ENCODE data around the gene NOTO.

Gene NOTO

DNA sequence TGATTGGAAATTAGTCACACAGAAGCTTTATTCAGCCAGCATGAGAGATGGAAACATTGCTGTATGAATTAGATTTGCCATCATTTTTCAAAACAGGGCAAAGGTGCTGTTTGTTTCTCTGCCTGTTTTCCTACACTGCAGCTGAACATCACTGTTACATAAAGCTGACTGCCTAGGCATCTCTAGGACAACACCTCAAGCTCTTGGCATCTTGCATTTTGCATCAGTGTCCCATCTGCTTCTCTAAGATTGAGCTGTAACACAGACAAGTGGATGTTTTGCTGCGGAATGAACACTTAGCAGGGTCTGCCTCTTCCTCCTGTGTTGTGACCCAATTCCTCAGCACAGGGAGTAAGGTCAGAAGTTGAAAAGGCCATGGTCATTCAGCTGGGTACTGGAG is 36.6 kb downstream of the NOTO start:
- POLR2A ChIA-PET (ENCODE audit: low non-redundant PET) = no interaction called here
- H3K27ac ChIP-seq = no peak overlapping the region
- no peak for DNase-seq (ENCODE audit: low spot score)
- CTCF ChIA-PET = interaction anchor here (1.0 to 1.3 kb wide), 2 partner anchors 21 to 62 kb away, joined by 4 read pairs; no protein-coding TSS in a partner anchor
- TF ChIP-seq, protein P1, sequence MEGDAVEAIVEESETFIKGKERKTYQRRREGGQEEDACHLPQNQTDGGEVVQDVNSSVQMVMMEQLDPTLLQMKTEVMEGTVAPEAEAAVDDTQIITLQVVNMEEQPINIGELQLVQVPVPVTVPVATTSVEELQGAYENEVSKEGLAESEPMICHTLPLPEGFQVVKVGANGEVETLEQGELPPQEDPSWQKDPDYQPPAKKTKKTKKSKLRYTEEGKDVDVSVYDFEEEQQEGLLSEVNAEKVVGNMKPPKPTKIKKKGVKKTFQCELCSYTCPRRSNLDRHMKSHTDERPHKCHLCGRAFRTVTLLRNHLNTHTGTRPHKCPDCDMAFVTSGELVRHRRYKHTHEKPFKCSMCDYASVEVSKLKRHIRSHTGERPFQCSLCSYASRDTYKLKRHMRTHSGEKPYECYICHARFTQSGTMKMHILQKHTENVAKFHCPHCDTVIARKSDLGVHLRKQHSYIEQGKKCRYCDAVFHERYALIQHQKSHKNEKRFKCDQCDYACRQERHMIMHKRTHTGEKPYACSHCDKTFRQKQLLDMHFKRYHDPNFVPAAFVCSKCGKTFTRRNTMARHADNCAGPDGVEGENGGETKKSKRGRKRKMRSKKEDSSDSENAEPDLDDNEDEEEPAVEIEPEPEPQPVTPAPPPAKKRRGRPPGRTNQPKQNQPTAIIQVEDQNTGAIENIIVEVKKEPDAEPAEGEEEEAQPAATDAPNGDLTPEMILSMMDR (conservative IDR thresholded peaks at IDR 0.05; ENCODE audit: low read depth) = no peak

DNA sequence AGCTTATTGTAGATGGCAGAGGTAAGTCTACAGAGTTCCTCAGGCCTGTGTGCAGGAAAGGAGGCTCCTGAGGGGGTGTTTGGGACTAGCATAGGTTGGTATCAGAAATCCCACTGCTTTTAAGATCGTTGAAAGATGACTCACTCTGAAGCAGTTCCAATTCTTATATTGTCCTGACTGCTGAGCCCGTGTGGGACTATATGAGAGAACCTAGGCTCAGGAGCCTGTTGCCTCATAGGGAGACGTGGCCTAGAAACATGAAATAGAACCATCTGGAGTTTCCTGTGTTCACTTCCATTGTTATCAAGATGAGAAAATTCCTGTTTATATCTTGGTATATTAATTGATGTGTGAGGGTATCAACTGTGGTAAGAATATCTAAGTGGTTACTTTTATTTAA is 37.4 kb downstream of the NOTO start:
- TF ChIP-seq, protein P1 (conservative IDR thresholded peaks at IDR 0.05; ENCODE audit: low read depth) = no peak
- no peak overlapping the region for H3K27ac ChIP-seq
- no peak for DNase-seq (ENCODE audit: low spot score)
- CTCF ChIA-PET = interaction anchor here (1.0 kb wide), 1 partner anchor 62 kb away, joined by 4 read pairs; no protein-coding TSS in a partner anchor
- POLR2A ChIA-PET (ENCODE audit: low non-redundant PET) = no interaction called here

DNA sequence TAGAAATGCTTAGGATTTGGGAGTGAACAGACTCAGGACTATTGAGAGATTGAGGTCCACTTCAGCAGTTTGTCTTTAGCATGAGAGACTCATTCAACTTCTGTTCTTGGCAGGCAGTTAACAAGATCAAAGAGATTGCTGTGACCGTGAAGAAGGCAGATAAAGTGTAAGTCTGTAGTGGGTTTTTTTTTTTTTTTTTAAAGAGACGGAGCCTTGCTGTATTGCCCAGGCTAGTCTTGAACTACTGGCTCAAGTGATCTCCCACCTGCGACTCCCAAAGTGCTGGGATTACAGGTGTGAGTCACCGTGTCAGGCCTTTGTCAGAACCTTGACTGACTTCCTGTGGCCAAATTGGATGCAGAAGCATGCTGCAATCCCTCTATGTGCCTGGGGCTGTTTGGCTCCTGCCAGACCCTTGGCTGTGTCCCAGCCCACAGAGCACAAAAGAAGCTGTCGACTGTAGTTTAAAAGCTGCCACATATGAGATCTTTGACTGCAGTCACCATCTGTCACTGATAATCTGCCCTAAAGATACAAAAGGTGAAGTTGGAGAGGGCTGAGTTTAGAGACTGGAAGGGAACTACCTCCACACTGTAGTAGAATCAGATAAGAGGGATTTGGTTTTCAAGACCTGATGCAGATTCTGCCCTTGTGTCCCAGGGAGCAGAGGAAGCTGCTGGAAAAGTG is 41.7 kb downstream of the NOTO start:
- TF ChIP-seq, protein P1 (conservative IDR thresholded peaks at IDR 0.05; ENCODE audit: low read depth) = no peak
- ChIA-PET CTCF (interaction anchor here (0.7 to 1.2 kb wide), 3 partner anchors 22 to 47 kb away, joined by 3 read pairs; no protein-coding TSS in a partner anchor), POLR2A (ENCODE audit: low non-redundant PET) (interaction anchor here (1.8 kb wide), 1 partner anchor 10 kb away, joined by 12 read pairs; the partner anchor contains the start of genes CCT7 and PRADC1)
- H3K27ac ChIP-seq = peak overlapping the region; percentile 68
- peak; percentile 81 for DNase-seq (ENCODE audit: low spot score)

DNA sequence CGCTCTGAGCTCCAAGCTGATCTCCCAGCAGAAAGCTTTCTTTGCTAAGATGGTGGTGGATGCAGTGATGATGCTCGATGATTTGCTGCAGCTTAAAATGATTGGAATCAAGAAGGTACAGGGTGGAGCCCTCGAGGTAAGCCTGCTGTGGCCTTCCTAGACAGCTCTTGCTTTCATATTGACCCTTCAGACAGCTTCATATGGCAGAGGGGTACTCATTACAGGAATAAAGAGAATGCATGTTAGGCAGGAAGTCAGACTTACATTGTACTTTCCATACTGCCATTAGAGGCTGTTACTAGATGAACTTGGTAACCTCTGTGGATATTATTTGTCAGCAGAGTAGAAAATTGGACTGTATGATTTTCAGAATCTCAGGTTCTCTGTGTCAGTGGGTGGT is 42.2 kb downstream of the NOTO start:
- POLR2A ChIA-PET (ENCODE audit: low non-redundant PET) = interaction anchor here (1.8 kb wide), 1 partner anchor 11 kb away, joined by 12 read pairs; the partner anchor contains the start of genes CCT7 and PRADC1
- CTCF ChIA-PET = interaction anchor here (0.7 to 1.2 kb wide), 3 partner anchors 22 to 47 kb away, joined by 3 read pairs; no protein-coding TSS in a partner anchor
- TF ChIP-seq, protein P1 (conservative IDR thresholded peaks at IDR 0.05; ENCODE audit: low read depth) = no peak
- DNase-seq (ENCODE audit: low spot score) = no peak
- peak overlapping the region; percentile 68 for H3K27ac ChIP-seq

DNA sequence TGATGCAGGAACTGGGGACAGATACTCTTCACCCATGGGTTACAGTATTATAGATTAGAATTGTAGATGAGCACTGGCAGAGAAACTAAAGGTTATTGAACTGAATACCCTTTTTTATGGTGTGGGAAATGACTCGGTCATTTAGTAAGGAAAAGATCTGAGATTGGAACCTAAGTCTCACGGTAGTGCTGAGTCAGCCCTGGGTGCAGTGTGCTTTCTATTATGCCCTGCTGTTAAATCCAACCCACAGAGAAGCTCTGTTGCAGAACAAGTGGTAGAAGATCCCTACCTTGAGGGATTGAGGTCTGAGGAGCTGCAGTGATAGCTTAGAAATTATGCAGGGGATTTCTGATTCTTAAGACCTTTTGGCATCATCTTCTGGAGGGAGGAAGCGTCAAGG is 44.5 kb downstream of the NOTO start:
- ChIA-PET POLR2A (ENCODE audit: low non-redundant PET) (no interaction called here), CTCF (interaction anchor here (0.6 to 1.5 kb wide), 2 partner anchors 11 to 28 kb away, joined by 3 to 4 read pairs; no protein-coding TSS in a partner anchor)
- no peak for DNase-seq (ENCODE audit: low spot score)
- no peak overlapping the region for H3K27ac ChIP-seq
- TF ChIP-seq, protein P1 (conservative IDR thresholded peaks at IDR 0.05; ENCODE audit: low read depth) = no peak

DNA sequence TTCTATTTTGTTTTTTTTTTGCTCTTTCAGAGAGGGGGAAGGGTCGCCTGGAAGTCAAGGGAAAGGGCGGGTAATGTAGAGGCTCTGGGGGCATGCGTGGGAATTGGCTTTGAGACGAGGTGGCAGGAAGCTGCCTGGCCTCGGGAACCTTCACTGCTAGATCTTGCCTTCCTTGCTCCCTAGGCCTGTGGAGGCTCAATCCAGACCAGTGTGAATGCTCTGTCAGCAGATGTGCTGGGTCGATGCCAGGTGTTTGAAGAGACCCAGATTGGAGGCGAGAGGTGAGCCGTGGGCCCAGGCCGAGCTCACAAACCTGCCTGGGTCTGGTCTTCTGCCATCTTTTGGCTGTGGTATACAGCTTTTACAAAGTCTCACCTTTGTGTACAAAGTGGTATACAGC is 47.3 kb downstream of the NOTO start:
- TF ChIP-seq, protein P1 (conservative IDR thresholded peaks at IDR 0.05; ENCODE audit: low read depth) = no peak
- ChIA-PET POLR2A (ENCODE audit: low non-redundant PET) (no interaction called here), CTCF (interaction anchor here (1.0 kb wide), 1 partner anchor 11 kb away, joined by 3 read pairs; no protein-coding TSS in a partner anchor)

More for the DNA sequence above, 47.3 kb downstream of the NOTO start:
- no peak overlapping the region for H3K27ac ChIP-seq
- DNase-seq (ENCODE audit: low spot score) = no peak
